ENCODE measurements around the gene CEMIP.

CEMIP gene

DNA sequence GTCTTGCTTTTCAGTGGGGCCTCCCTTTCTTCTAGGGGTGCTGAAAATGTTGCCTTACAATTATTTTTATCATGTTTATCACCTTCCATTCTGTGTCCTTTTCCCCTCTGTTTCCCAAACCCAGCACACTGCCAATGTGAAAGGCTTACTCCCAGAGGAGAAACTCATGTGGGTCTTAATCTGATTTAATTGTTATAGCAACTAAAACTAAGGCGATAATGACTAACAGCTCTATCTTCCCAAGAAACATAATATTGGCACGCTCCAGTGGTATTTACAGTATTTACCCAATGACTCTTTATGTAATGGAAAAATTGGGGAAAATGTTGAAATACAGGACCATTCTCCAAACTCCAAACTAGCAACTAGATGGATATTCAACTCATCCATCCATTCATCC lies 152.0 kb downstream of the CEMIP start:
- no peak for DNase-seq (ENCODE audit: low read depth)

DNA sequence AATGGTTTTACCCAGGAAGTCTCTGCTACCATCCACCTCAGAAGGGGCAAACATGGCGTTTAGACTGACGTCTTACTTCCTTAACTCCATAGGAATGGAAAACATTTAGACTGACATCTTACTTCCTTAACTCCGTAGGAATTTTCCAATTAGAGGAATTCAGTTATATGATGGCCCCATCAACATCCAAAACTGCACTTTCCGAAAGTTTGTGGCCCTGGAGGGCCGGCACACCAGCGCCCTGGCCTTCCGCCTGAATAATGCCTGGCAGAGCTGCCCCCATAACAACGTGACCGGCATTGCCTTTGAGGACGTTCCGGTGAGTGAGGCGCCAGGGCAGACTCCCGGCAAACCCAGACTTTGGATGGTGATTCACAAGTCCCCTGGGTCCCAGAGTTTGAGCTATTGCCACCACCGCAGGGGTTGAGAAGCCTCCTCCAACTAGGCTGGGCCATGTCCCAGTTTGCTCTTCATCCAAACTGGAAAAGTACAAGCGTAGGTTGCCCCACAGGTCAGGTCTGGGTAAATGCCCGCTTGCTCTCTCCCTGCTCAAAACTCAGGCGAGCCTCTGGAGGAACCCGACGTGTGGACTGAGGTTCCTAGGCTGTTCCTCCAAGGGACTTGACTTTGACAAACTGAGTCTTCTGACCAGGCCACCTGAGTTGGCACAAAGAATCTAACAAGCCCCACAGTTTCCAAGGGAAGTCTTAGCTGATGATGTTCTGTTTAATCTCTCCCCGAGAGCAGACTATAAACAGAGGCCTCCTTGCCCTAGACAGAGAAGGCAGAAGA lies 152.7 kb downstream of the CEMIP start:
- no peak for DNase-seq (ENCODE audit: low read depth)

DNA sequence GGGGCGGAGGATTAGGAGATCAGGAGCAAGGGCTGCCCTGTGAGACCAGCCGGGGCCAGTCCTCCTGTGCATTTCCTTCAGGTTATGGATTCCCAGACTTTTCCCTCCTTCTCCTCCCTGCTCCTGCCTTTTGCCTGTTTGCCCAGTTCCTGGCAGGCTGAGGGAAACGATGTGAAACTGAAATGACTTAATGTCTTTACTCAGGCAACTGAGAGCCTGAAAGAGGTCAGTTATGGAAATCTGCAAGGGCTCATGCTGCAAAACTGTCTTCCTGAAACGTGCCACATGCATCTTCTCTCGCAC lies 153.3 kb downstream of the CEMIP start:
- DNase-seq (ENCODE audit: low read depth), result no peak

DNA sequence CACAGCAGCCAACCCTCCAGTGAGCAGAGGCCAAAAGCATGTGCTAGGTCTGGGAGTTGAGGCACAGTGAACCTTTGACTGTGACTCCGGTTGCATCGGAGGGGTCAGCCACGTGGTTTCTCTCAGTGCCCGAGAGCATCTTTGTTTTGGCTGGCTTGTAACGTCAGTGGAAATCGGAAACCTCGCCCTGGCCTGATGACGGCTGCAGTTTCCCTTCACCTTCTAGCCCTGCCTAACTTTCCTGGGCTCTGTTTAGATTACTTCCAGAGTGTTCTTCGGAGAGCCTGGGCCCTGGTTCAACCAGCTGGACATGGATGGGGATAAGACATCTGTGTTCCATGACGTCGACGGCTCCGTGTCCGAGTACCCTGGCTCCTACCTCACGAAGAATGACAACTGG lies 153.8 kb downstream of the CEMIP start:
- no peak for DNase-seq (ENCODE audit: low read depth)

DNA sequence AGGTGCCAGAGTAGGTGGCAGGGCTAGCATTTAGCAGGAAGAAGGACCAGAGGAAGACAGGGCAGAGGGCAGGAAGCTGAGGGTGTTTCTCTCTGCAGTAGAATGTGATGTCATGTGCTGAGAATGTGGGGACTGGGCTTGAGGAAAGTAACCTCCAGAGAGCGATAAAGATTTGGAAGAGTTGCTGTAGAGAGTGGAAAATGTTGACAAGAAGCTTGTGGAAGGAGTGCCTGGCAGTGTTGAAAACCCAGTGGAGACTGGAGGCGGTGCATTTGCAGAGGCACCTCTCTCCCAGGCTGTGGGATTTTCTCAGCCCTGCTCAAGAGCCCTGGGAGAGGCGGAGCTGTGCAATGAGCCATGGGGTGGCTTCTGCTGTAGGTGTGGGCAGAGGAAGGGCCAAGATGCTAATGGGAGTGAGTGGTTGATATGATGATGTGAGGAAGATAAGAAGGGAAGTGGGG lies 155.6 kb downstream of the CEMIP start:
- DNase-seq (ENCODE audit: low read depth), result no peak

DNA sequence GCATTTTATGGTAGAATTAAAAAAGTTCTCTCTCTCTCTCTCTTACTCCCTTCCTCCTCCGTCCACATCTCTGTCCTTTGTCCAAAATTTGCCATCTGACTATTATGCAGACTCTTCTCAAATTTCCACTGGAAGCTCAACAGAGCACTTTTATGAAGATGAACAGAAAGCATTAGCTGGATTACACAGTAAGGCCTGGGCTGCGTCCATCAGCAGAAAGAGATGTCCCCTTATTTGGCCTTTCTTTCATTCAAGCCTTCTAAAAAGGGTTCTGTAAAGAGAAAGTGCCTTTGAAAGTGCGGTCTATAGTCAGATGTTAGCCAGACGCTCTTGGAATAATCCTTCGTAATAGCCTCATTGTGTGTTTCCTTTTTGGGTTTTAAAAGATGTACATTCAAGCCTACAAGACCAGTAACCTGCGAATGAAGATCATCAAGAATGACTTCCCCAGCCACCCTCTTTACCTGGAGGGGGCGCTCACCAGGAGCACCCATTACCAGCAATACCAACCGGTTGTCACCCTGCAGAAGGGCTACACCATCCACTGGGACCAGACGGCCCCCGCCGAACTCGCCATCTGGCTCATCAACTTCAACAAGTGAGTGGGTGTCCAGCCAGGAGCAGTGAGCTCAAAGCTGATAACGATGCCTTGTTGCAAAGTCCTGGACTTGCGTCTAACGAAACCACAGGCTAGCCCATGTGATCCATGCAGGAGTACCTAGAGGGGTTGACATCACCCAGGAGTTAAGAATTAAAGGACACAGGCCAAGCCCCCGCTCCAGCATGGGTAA lies 157.3 kb downstream of the CEMIP start:
- DNase-seq (ENCODE audit: low read depth), result no peak

DNA sequence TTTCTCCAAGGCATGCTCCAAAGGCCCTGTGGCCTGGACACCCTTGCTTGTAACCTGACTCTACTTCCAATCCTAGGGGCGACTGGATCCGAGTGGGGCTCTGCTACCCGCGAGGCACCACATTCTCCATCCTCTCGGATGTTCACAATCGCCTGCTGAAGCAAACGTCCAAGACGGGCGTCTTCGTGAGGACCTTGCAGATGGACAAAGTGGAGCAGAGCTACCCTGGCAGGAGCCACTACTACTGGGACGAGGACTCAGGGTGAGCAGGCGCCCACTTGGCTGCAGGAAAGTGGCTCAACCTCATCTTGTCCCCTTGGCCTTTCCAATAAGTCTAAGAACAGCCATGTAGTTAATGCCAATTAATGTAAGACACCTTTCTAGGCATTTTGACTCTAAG lies 158.5 kb downstream of the CEMIP start:
- no peak for DNase-seq (ENCODE audit: low read depth)

DNA sequence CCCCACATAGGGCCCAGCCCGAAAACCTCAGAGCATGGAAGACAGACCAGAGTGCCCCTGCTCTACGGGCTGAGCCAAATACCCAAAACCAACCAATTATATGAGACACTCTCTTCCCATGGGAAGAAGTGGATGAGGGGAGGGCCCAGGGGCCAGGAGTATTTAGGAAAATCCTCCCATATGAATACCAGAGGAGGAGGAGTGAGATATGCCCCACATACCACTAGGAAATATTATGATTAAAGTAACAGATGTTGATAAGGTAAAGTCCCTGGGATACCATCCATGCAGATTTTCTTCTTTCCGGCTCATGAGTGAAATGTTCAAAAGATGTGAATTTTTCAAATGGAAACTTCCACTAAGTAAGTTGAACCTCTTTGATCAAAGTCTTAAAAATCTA lies 160.0 kb downstream of the CEMIP start:
- DNase-seq (ENCODE audit: low read depth), result no peak

DNA sequence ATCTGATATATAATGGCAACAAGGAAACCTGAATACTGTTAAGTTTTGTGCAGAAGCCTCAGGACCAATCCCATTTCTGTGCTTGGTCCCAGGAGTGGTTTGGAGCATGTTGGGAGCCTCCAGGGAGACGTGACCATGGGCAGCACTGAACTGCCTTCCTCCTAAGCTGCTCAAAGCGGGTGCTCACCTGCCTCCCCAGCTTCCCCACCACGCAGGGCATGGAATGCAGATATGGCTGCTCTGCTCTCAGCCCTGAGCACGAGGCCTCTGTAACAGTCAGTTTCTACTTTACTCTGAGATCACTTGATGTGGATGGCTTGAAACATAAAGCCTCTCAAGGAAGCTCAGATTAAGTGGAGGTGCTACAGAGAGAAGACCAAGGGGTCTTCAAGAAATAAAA lies 161.2 kb downstream of the CEMIP start:
- no peak for DNase-seq (ENCODE audit: low read depth)

DNA sequence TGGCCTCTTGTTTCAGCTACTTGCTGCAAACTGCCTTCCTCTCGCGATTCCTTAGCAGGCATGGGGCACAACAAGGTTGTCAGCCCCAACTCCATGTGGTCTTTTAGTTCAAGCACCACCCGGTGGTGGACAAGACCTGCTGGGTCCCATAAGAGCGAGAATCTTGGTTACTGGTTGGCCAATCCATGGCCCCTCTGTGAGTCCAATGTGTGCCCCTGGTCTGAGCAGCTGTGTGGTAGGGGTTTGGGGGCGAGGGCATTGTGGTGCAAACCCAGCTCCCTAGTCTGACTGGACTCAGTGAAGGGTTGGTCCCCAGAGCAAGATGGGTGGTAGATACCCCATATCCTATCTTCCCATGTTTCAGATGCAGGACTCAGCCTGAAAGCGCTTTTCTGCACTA lies 161.7 kb downstream of the CEMIP start:
- no peak for DNase-seq (ENCODE audit: low read depth)

DNA sequence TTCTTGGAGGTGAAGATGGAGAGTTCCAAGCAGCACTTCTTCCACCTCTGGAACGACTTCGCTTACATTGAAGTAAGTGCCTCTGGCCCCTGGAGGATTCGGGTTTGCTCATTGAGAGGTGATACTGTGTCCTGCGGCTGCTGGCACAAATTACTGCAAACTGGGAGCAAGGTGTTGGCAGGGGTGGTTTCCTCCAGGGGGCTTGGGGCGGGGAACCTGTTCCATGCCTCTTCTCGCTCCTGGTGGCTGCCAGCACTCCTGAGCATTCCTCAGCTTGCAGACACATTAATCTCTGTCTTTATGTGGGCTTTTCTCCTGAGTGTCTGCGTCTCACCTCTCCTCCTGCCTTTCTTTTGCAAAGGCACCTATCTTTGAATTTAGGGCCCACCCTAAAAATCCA lies 163.1 kb downstream of the CEMIP start:
- no peak for DNase-seq (ENCODE audit: low read depth)

DNA sequence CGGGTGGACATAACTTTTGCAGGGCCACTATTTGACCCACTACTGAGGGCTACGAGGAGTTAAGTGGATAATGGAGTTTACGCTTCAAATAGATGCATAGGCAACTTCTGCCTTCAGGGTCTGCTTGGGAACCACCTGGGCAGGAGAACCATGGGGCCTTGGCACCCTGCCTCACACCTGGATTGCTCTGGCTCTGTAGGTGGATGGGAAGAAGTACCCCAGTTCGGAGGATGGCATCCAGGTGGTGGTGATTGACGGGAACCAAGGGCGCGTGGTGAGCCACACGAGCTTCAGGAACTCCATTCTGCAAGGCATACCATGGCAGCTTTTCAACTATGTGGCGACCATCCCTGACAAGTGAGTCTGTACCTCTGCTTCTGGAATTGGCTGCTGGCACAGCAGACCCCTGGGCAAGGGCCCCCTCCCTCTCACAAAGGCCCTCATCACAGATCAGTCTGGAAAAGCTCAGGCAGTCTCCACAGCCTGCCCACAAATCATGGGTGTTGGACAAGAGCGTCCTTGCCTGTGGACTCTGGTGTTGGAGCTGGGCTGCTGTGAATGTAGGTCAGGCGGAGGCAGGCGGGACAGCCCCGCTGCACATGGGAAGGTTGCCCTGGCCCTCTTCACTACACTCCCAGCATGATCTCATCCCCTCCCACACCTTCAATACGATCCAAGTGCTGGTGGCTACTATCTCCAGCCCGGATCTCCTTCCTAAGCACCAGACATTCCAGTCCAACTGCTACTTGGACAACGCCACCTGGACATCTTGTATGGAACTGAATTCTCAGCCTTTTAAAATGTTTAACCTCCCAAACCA lies 163.8 kb downstream of the CEMIP start:
- DNase-seq (ENCODE audit: low read depth), result no peak

DNA sequence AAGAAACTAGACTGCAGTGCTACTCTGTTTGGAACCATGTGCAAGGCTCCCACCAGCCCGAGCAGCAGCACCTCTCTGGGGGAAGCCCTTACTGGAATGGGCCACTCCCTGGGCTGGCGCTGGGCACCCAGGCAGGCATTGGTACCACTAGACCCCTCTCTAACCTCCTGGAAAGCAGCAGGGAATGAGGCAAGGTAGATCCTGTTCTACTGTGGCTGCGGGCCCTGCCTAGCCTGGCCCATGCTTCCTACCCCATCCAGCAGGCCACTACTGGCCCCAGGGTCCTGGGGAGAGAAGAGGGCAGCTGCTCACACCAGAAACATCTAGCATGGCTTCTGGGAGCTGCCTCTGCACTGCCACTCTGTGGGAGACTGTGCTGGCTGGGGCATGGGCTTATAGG lies 165.6 kb downstream of the CEMIP start:
- DNase-seq (ENCODE audit: low read depth), result no peak

DNA sequence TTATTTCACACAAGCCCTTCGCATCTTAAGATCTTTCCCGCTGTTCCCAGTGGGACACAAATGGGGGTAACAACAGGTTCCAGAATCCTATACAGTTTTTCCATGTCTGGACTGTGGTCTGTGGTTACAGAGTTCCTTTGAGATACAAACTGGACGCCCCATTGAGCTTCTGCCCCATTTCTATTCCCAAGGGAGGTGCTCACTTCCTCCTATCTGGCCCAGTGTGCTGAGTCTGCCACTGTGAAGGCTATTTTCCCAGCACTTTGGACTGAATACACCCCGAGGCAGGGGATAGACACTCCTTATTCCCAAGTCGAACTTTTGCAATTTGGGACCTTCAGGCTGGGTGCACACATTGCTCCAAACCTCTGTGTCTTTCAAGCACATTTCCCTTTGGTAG lies 166.4 kb downstream of the CEMIP start:
- DNase-seq (ENCODE audit: low read depth), result no peak

DNA sequence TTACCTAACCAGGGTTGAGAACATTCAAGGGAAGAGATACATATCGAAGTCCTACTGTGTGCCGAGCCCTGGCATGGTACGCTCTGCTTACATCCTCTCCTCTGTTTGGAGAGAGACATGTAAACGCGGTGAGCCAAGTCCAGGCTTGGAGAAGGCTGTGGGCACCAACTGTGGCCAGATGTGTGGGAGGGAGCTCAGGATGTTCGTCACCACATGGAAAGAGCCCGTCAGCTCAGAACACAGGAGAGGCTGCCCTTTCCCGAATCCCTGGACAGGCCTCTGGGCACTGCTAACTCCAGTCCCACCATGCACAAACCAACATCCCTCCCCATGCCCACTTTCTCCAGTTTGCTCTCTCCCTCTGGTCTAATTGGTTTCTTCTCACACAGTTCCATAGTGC lies 167.4 kb downstream of the CEMIP start:
- no peak for DNase-seq (ENCODE audit: low read depth)

DNA sequence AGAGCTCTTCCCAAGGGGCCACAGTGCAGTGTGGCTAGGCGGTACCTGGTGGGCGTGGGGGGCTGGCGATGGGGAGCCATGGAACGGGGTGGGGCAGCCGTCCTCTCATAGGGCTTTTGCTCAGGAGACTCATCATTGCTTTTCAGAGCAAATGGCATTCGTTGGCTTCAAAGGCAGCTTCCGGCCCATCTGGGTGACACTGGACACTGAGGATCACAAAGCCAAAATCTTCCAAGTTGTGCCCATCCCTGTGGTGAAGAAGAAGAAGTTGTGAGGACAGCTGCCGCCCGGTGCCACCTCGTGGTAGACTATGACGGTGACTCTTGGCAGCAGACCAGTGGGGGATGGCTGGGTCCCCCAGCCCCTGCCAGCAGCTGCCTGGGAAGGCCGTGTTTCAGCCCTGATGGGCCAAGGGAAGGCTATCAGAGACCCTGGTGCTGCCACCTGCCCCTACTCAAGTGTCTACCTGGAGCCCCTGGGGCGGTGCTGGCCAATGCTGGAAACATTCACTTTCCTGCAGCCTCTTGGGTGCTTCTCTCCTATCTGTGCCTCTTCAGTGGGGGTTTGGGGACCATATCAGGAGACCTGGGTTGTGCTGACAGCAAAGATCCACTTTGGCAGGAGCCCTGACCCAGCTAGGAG lies 169.6 kb downstream of the CEMIP start:
- DNase-seq (ENCODE audit: low read depth), result no peak

DNA sequence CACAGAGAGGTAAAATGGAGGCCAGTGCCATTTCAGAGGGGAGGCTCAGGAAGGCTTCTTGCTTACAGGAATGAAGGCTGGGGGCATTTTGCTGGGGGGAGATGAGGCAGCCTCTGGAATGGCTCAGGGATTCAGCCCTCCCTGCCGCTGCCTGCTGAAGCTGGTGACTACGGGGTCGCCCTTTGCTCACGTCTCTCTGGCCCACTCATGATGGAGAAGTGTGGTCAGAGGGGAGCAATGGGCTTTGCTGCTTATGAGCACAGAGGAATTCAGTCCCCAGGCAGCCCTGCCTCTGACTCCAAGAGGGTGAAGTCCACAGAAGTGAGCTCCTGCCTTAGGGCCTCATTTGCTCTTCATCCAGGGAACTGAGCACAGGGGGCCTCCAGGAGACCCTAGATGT lies 170.6 kb downstream of the CEMIP start:
- DNase-seq (ENCODE audit: low read depth), result no peak

DNA sequence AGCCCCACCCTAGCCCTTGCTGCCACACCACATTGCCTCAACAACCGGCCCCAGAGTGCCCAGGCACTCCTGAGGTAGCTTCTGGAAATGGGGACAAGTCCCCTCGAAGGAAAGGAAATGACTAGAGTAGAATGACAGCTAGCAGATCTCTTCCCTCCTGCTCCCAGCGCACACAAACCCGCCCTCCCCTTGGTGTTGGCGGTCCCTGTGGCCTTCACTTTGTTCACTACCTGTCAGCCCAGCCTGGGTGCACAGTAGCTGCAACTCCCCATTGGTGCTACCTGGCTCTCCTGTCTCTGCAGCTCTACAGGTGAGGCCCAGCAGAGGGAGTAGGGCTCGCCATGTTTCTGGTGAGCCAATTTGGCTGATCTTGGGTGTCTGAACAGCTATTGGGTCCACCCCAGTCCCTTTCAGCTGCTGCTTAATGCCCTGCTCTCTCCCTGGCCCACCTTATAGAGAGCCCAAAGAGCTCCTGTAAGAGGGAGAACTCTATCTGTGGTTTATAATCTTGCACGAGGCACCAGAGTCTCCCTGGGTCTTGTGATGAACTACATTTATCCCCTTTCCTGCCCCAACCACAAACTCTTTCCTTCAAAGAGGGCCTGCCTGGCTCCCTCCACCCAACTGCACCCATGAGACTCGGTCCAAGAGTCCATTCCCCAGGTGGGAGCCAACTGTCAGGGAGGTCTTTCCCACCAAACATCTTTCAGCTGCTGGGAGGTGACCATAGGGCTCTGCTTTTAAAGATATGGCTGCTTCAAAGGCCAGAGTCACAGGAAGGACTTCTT lies 171.3 kb downstream of the CEMIP start:
- DNase-seq (ENCODE audit: low read depth), result no peak

DNA sequence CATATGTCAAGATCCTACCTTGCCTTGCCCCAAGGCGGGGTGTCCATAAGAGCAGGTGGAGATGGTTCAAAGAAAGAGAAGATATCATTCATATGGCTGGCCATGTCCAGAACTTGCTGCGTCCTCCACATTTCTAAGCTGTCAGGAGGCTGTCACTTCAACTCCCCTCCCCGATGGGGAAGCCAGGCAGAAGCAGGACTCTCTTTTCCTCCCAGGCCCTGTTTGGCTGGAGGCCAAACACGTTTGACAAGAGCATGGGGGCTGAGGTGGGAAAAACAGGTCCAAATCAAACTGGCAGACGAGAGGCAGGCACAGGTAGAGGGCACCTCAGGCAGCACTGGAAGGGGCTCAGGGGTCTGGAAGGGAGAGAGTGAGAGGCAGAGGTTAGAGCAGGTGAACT lies 172.8 kb downstream of the CEMIP start:
- DNase-seq (ENCODE audit: low read depth), result no peak

DNA sequence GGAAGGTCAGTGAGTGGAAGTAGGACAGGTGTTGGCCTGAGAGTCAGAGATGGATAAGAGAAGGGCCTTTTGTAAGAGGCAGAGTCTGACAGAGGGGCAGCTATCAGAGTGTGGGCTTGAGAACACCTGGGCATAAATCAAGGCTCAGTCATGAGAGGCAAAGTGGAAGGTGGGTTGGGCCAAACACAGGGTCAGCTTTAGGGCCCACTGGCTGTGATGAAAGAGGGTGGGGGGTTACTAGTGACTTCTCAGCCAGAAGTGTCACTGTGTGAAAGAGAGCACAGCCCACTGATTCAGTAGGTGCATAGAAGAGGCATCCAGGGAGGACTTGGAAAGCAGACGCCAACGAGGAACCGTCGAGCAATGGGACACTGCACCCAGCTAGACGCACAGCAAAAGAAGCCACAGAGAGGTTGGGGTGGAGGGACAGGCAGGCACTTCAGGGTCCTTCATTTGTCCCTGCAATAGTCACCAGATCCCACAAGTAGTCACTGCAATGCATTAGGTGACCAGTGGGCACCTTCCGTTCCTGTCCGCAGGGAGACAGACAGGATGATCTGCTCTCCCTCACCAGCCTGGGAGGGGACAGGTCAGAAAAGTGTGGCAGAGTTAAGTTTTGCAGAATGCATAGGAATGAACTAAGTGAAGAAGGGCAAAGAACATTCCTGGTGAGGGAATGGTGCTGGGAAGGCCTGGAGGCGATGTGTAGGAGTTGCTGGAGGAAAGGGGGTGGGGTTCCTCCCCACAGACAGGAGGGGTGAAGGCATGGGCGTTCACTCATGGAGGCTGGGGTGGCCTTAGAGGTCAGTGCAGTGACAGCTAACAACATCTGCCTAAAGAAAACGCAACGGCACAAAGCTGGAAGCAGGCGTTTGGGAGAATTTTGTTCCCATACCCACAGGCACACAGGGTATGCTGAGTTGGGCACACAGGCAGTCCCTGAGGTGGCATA lies 174.1 kb downstream of the CEMIP start:
- no peak for DNase-seq (ENCODE audit: low read depth)

All from activated T-cell treated with anti-CD3 and anti-CD28 coated beads for 48 hours (primary cell).